Brain microvascular endothelial cell (primary cell): Measurements from ENCODE around the gene ELFN1.
"Not testable (repeated sequence)": the region's sequence is repeated elsewhere in the genome, so short reads cannot be mapped to it uniquely, and the experiment has no call there.

Experiments used
- DNase-seq: peaks from one replicate; pipeline ENCODE4 v3.0.0-alpha.2; 2020
- H3K27ac ChIP-seq: fragments of 250-450 bp; sonication (Bioruptor Pico); 2 replicates; pipeline ENCODE4 v1.5.1; 2020; ENCODE audit warnings: mild to moderate bottlenecking, moderate library complexity
- H3K27me3 ChIP-seq: fragments of 250-450 bp; sonication (Bioruptor Pico); replicated peaks from 2 replicates; pipeline ENCODE4 v1.5.1; 2020; ENCODE audit warnings: mild to moderate bottlenecking
- H3K36me3 ChIP-seq: fragments of 250-450 bp; sonication (Bioruptor Pico); replicated peaks from 2 replicates; pipeline ENCODE4 v1.5.1; 2020; ENCODE audit warnings: mild to moderate bottlenecking
- H3K4me3 ChIP-seq: 2 replicates; pipeline ENCODE4 v1.5.1; 2011; ENCODE audit warnings: low read depth, mild to moderate bottlenecking, control low read depth, low read length, moderate library complexity
- CTCF ChIP-seq: IDR thresholded peaks from 2 replicates; pipeline ENCODE4 v1.5.1; 2011; ENCODE audit warnings: low read depth, mild to moderate bottlenecking, moderate library complexity, low read length, control low read depth, inconsistent platforms; ENCODE audit errors: missing control alignments
- in situ Hi-C: cut with HindIII; loops from 2 replicates; pipeline ENCODE4 v1.10.0; 2017; ENCODE audit warnings: low sequenced_read_pairs, low pct_ligation_motif_present

Gene ELFN1

DNA sequence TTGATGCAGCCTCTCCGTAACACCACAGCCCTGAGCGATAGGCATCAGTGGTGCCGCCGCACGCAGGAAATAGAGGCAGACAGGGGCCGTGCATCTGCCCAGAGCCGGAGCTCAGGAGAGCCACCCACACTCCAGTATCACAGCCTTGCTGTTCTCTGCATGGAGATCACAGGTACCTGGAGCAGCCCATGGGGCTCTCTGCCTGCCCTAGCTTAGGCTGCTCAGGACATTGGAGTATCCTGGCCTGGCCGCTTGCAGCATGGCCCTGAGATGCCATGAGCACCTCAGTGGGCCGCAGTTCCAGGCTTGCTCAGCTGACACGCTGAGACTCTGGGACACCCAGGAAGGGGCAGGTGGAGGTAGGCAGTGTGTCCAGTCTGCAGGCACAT lies 47.0 kb downstream of the ELFN1 start:
- TF ChIP-seq CTCF = no peak
- Histone ChIP-seq H3K4me3 (no peak overlapping the region), H3K36me3 (no peaks in the 10 kb centered on the region), H3K27ac (no peak overlapping the region), H3K27me3 (no peaks in the 10 kb centered on the region)
- DNase-seq = no peak
- in situ Hi-C loops = no loop called here

GRCh38 chr7:1717903-1718676 lies 48.0 kb downstream of the ELFN1 start:
- no peak overlapping the region for H3K27ac ChIP-seq
- no peaks in the 10 kb centered on the region for H3K27me3 ChIP-seq
- no peaks in the 10 kb centered on the region for H3K36me3 ChIP-seq
- in situ Hi-C loops = no loop called here
- TF ChIP-seq CTCF = no peak
- H3K4me3 ChIP-seq = no peak overlapping the region
- no peak for DNase-seq

- H3K27ac ChIP-seq, DNase-seq, H3K27me3 ChIP-seq, H3K36me3 ChIP-seq, in situ Hi-C loops, H3K4me3 ChIP-seq: not testable (repeated sequence)
These were observed 48.8 kb downstream of the ELFN1 start for GRCh38 chr7:1718850-1719249.

DNA sequence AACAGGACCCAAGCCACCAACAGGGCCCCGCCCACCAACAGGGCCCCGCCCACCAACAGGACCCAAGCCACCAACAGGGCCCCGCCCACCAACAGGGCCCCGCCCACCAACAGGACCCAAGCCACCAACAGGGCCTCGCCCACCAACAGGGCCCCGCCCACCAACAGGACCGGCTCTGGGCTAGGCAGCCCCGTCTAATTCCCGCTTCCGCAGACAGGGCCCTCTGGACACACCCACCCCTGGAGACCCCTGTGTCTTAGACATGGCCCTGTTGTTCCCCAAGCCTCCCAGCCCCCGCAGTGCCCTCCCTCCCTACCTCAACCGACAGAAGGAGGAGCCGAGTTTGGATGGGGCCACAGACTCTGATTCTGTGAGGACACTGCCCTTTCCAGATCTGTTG lies 49.2 kb downstream of the ELFN1 start:
- DNase-seq, in situ Hi-C loops, H3K27ac ChIP-seq, H3K4me3 ChIP-seq, H3K36me3 ChIP-seq, H3K27me3 ChIP-seq: not testable (repeated sequence)

GRCh38 chr7:1719913-1720312 lies 49.8 kb downstream of the ELFN1 start:
- no peak for TF ChIP-seq CTCF
- H3K36me3 ChIP-seq = no peaks in the 10 kb centered on the region
- no peak overlapping the region for H3K4me3 ChIP-seq
- no peak for DNase-seq
- in situ Hi-C loops = no loop called here
- no peak overlapping the region for H3K27ac ChIP-seq
- H3K27me3 ChIP-seq = no peaks in the 10 kb centered on the region

- Histone ChIP-seq H3K27me3 (no peaks in the 10 kb centered on the region), H3K27ac (no peak overlapping the region), H3K36me3 (no peaks in the 10 kb centered on the region), H3K4me3 (no peak overlapping the region)
- no peak for DNase-seq
- in situ Hi-C loops = no loop called here
- no peak for TF ChIP-seq CTCF
These were observed 50.2 kb downstream of the ELFN1 start for GRCh38 chr7:1720326-1720725.
